Left ventricle myocardium superior (tissue), 1 donor: Measurements from ENCODE around the gene SUMO2. TPM values are rescaled to one million over a fixed set of nuclear protein-coding genes. Genes with fewer than 3 reads are reported as not detected.
"Not testable (repeated sequence)": the region's sequence is repeated elsewhere in the genome, so short reads cannot be mapped to it uniquely, and the experiment has no call there.

Source experiments
- ATAC-seq: fragments of 200-7000 bp; cut with Tn5 transposase; one replicate; pipeline ENCODE4 v1.9.1; 2020; ENCODE audit warnings: mild to moderate bottlenecking, moderate library complexity
- DNase-seq: peaks from one replicate; pipeline ENCODE4 v3.0.0-alpha.2; 2020
- intact Hi-C: fragments of 100-400 bp; cut with micrococcal nuclease; formaldehyde crosslinking; loops from one replicate; pipeline ENCODE4 v1.11.0; 2022
- total RNA-seq: library from RNA; stranded (reverse); fragmentation: NEBNext Ultra II Directional; extraction: Animal tissue kit (Norgen Biotek cat#: 25700); gene quantifications from one replicate; pipeline ENCODE4 v1.2.1, GENCODE V29; 2021
- donor health status: DM: no; HTN: yes; CAD: no; lungs with severe emphysema.

Gene SUMO2
- total RNA-seq, 1 donor from 2014 or later = 221 TPM

DNA sequence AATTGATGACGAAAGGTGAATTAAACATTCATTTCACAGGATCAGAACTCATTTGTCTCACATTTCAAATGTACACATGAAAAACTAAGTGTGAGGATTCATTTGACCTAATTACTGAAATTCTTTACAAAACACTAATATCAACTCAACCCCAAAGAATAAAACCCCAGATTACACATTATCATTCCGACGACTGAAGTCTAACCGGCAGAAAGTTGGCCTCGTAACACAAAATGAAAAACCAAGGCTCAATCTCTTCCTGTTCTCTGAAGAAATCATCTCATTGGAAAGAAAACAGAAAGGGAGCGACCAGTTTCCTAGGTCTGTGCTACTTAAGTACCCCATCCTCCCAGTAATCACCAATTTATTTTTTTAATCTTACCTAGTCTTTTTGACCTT lies 30.2 kb downstream of the SUMO2 start:
- DNase-seq (no peak), ATAC-seq (no peak)
- intact Hi-C loops = no loop called here

DNA sequence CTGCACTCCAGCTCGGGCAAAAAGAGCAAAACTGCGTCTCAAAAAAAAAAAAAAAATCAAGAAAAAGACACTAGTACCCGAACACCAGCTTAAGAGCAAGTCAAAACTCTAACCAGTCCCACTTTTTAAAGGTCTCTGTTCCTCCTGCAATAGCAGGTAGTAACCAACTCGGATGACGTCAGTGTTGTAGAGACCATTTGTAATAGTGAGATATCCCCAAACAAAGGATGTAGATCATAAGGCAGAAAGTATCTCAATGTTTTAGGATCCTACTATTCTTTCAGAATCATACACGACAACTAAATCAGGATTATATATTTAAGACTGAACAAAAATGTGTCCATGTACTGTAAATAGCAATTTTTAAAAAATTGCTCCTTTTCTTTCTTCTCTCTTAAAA lies 30.8 kb downstream of the SUMO2 start:
- no peak for DNase-seq
- intact Hi-C loops = no loop called here
- no peak for ATAC-seq

DNA sequence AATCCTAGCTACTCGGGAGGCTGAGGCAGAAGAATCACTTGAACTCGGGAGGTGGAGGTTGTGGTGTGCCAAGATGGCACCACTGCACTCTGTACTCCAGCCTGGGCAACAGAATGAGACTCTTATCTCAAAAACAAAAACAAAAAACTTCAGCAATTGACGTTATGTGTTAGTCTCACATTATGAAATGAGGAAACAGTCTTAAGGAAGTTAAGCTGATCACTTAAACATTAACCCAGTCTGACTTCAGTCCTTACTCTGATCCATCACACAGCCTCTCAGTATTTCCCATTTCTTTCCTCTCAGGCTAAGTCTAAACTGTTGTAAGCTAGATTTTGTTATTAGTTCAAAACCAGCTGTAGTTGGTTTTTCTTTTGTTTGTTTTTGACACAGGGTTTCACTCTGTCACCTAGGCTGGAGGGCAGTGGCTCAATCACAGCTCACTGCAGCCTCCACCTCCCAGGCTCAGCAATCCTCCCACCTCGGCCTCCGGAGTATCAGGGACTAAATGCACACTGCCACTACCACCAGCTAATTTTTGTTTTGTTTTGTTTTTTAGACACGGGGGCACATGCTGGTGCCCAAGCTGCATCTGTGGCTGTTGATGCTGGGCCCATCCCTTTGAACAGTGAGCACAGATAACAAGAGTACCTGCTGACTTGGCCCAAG lies 34.7 kb downstream of the SUMO2 start:
- ATAC-seq = no peak
- intact Hi-C loops = no loop called here

DNA sequence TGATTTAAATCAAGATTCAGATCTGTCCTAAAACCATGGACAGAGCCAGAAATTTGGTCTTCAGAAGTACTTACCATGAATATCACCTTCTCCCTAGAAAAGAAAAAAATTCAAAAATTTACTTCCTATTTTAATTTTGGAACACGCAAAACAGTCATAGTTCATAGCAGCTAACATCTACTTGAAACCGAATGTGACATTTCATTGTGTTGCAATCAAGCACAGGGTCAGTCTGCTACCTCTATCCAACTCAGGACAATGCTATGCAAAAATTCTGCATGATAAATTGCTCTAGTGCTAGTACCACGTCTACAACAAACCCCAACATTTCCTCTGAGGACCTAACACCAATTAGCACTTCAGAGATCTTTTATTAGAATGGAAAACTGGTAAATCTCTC lies 36.2 kb downstream of the SUMO2 start:
- no peak for ATAC-seq
- no peak for DNase-seq
- intact Hi-C loops = no loop called here

More for the DNA sequence above, 34.7 kb downstream of the SUMO2 start:
- DNase-seq = no peak

DNA sequence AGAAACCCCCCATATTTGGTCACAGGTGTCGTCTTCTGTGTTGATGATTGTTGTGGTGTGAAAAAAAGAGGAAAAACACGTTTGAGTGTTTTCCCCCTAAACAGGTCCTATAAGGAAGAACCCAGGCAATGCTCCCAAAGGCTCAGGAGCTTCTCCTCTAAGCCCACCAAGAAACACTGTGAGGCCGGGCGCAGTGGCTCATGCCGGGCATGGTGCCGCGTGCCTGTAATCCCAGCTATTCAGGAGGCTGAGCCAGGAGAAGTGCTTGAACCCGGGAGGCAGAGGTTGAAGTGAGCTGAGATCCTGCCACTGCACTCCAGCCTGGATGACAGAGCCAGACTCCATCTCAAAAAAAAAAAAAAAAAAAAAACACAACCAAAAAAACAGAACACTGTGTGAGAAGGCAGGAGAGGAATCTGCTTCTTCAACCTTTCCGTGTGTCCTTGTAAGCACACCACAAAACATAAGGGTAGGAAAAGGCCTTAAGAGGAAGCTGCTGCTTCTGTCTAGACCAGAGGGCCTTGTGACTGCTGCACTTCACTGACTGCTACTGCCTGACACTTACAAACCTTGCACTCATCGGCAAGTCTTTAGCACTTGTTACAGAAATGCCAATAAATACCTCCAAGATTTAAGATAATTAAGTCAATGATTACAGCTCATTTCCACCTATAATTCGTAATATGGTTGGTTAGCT lies 37.8 kb downstream of the SUMO2 start:
- DNase-seq (no peak), ATAC-seq (no peak)
- intact Hi-C loops = no loop called here

DNA sequence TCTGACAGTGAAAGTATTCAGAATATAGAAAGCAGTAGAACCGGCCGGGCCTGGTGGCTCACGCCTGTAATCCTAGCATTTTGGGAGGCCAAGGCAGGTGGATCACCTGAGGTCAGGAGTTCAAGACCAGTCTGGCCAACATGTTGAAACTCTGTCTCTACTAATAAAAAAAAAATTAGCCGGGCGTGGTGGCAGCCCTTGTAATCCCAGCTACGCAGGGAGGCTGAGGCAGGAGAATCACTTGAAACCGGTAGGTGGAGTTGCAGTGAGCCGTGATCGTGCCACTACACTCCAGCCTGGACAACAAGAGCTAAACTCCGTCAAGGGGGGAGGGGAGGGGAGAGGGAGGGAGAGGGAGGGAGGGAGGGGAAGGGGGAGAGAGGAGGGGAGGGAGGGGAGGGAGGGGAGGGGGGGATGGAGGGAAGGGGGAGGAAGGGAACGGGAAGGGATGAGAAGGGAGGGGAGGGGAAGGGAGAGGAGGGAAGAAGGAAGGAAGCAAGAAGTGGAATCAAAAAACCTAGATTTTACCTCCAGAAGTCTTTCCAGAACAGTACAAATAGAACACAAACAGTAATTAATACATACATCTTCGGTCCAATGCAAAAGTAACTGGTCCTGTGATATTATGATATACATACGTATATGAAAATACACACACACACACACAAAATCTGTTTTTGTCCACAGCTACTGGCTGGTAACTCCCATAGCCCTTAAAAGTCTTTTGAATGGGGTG lies 40.4 kb downstream of the SUMO2 start:
- no peak for ATAC-seq
- intact Hi-C loops = no loop called here
- no peak for DNase-seq

DNA sequence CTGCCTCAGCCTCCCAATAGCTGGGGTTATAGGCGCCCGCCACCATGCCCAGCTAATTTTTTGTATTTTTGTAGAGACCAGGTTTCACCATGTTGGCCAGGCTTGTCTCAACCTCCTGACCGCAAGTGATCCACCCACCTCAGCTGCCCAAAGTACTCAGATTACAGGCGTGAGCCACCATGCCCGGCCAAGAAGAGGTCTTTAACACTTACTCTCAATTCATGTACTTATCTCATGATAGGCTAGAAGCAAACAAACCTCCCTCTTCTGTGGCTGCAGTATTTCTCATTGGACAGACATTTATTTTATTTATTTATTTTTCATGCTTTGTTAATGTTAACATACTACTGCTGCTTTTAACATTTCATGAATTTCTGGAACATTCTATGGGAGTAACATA lies 44.2 kb downstream of the SUMO2 start:
- intact Hi-C loops = no loop called here
- ATAC-seq = no peak
- no peak for DNase-seq

DNA sequence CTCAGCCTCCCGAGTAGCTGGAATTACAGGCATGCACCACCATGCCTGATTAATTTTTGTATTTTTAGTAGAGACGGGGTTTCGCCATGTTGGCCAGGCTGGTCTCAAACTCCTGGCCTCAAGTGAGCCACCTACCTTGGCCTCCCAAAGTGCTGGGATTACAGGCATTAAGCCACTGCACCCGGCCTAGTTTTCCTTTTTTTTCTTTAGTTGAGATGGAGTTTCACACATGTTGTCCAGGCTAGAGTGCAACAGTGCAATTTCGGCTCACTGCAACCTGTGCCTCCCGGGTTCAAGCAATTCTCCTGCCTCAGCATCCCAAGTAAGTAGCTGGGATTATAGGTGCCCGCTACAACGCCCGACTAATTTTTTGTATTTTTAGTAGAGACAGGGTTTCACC lies 45.0 kb downstream of the SUMO2 start:
- intact Hi-C loops, DNase-seq, ATAC-seq: not testable (repeated sequence)

DNA sequence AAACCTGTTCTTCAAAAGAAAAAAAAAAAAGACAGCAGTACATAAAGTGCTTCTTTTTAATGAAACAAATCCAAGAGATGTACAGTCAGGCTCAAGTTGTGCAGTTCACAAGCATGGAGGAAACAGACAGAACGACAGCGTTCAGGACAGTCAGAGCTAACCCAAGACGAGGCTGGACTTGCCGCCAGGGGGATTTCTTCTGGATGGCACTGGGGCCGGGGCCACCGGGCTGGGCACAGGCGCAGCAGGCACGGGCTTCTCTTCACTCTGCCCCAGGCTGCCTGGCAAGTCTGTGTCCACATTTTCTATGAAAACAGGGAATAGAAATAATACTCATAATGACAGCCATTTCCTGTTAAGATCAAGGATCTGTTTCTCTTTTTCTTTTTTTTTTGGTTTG lies 46.8 kb downstream of the SUMO2 start:
- DNase-seq (no peak), ATAC-seq (no peak)
- intact Hi-C loops = no loop called here

DNA sequence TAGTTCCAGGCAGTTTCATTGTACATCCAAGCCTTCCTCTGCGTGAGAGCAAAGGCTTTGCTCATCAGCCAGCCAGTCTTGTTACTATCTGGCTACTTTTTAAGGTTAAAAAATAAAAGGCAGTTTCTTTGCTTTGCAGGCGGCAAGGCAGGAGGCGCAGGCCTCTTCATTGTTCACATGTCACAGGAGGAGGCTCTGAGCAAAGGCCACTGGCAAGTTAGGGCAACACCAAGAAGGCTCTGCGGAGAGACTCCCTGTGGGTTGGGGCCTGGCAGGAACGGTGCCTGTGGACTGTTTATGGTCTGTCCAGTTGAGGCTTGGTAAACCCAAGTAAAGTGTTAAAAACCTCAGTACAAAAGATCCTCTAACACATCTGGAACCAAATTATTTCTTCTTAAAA lies 47.3 kb downstream of the SUMO2 start:
- ATAC-seq (no peak), DNase-seq (no peak)
- intact Hi-C loops = no loop called here

DNA sequence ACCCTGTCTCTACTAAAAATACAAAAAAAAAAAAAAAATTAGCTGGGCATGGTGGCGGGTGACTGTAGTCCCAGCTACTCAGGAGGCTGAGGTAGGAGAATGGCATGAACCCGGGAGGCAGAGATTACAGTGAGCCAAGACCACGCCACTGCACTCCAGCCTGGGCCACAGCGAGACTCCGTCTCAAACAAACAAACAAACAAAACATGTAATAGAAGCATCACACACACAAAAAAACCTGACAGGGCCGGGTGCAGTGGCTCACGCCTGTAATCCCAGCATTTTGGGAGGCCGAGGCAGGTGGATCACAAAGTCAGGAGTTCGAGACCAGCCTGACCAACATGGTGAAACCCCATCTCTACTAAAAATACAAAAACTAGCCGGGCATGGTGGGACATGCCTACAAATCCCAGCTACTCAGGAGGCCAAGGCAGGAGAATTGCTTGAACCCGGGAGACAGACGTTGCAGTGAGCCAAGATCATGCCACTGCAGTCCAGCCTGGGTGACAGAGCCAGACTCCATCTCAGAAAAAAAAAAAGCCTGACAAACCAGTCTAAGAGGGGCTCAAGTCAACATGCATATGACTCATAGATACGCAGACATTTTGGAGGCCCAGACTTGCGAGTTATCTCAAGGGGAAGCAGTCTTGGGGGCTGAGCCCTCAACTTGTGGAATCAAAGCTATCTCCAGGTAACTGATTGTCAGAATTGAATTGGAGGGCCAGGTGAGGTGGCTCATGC lies 49.0 kb downstream of the SUMO2 start:
- intact Hi-C loops, DNase-seq, ATAC-seq: not testable (repeated sequence)

DNA sequence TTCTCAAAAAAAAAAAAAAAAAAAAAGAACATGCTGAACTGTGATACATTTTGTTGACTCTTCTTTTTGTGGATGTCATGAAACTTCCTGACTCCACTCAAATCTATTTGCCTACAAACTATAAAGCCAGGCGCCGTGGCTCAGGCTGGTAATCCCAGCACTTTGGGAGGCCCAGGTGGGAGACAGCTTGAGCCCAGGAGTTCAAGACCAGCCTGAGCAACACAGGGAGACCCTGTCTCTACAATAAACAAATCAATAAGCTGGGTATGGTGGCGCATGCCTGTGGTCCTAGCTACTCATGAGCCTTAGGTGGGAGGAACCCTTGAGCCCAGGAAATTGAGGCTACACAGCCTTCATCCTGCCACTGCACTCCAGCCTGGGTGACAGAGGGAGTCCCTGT lies 49.8 kb downstream of the SUMO2 start:
- ATAC-seq = no peak
- intact Hi-C loops = no loop called here
- no peak for DNase-seq

DNA sequence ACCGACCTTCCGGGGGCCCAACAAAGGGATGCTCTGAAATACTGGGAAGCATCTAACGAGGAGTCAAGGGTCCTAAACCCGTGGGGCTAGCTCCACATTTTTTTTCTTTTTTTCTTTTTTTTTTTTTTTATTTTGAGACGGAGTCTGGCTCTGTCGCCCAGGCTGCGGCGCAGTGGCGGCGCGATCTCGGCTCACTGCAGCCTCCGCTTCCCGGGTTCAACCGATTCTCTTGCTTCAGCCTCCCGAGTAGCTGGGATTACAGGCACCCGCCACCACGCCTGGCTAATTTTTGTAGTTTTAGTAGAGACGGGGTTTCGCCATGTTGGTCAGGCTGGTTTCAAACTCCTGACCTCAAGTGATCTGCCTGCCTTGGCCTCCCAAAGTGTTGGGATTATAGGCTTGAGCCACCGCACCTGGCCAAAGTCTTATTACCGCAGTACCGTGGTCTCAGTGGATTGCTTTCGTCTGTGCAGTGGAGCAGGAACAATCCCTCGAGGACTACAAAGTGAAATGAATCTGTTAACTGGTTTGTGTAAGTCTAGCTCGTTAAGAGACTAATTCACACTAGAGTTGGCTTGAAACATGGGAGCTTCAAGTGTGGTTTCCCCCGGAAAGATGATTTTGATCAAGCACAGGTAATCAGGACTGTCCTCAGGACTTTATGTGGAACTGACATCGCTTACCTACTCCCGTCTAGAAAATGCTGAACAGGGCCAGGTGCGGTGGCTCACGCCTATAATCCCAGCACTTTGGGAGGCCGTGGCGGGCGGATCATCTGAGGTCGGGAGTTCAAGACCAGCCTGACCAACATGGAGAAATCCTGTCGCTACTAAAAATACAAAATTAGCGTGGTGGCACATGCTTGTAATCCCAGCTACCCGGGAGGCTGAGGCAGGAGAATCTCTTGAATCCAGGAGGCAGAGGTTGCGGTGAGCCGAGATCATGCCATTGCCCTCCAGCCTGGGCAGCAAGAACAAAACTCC lies 50.5 kb downstream of the SUMO2 start:
- ATAC-seq, intact Hi-C loops, DNase-seq: not testable (repeated sequence)

DNA sequence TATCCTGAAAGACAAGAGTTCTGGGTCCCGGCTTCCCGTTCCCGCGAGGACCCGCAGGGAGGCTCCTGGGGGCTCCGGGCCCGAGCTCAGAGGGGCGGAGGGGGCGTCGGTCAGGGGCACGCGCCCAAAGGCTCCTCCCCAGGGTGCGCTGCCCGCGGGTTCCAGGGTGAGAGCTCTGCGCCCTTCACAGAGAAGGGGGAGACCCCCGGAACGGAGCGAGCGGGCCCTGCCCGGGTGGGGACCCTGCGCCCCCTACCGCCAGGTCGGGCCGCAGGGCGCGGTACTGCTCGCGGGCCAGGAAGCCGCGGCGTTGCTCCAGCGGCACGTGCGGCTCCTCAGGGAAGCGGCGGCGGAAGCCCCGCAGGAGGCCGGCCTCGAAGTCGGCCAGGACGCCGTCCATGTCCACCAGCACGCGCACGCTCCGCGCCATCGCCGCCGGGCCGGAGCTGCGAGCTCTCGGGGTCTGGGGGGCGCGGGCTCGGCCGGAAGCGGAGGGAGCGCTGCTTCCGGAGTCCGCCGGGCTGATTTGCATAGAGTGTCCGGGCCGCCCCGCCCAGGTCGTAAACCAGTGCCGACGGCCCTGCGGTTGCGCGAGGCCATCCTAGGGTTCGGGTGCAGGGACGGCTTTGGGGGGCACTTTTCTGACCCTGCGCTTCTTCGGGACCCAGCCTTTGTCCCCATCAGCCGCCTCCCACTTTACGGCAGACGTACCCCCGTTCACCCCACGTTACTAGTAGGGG lies 51.3 kb downstream of the SUMO2 start, which contains the start of gene NT5C:
Gene NT5C, minus strand, starts transcription at position 465 of the 740 bp plus-strand sequence. Its CDS starts 35 bp downstream, at position 430.
- DNase-seq (peak; percentile 91), ATAC-seq (peak; percentile 94)
- intact Hi-C loops = no loop called here

DNA sequence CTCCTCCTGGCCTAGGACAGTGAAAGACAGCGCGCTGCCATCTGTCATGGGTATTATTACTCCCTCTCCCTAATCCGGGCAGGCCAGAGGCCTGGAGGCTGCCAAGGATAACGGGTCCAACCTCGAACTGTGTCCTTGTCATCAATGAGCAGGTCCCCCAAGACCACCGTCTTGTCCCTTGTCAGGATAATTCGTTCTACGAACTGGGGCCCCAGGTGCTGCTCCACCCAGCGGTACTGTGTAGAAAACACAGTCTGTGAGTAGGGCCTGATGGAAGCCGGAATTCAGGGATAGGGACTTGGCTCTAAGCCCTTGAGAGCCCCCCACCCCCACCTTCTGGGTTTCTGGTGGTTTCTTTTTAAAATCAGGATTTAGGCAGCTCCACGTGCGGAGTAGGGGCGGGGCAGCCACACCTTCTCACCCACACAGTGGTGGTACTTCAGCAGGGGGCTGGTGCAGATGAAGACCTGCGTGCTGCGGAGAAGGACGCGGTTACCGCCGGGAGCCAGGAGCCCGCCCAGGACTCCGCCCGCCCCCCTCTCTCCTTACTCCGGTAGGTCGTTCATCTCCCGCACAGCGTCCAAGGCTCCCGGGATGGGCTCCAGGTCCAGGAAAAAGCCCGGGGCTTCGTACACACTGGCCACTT lies 52.0 kb downstream of the SUMO2 start:
- DNase-seq (no peak), ATAC-seq (peak; percentile 60)
- intact Hi-C loops = no loop called here

DNA sequence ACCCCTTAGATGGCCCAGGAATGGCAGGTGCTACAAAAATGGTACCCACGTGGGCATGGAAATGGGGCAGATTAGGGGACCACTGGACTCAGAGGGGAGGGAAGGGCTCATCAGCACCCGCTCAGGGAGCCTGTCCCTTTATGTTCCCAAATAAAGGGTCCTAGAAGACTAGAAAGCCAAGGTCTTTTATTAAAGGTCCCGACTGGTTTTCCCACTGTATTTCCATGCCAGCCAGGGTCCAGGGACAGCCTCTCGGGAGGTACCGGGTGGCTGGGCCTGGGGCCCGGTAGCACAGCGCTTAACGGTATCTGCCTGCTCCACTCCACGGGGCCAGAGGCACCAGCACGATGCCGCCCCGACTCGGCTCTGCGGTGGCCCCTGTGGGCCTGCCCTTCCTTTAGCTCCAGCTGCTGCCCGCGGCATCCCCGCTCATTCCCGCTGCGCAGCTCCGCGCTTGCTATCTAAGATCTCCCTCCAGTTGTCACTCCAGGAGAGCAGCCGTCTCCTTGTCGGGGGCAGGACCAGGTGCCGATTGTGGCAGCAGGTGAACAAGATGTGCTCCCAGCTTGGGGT lies 52.6 kb downstream of the SUMO2 start:
- intact Hi-C loops = no loop called here
- ATAC-seq (no peak), DNase-seq (peak; percentile 35)

DNA sequence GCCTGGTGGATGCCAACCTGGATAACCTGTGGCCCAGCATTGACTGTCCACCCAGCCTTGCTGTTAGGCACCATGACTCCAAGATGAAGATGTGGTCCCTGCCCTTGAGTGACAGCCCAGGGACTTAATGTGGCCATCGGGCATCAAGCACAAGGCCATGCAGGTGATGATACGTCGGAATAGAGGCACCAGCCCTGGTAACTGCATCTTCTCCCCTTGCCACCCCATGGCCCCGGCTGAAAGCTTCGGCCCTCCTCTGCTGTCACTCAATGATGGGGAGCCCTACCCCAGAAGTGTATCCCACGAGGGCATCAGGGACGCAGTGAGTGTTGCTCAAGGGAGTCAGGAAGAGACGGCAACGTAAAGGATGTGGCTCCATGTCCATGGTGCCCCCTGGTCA lies 53.2 kb downstream of the SUMO2 start:
- ATAC-seq (no peak), DNase-seq (no peak)
- intact Hi-C loops = no loop called here
